Measurements from ENCODE around the gene CLN3.
"Not testable (repeated sequence)": the region's sequence is repeated elsewhere in the genome, so short reads cannot be mapped to it uniquely, and the experiment has no call there.

The CLN3 gene

GRCh38 chr16:28491970-28492474 is at the start of gene CLN3:
Gene CLN3, minus strand, starts transcription at chr16:28492074. Its CDS starts 315 bp downstream, at chr16:28491759.
- DNase-seq: peak; percentile 82

- DNase-seq: no peak
These were observed 48.5 kb upstream of the CLN3 start for GRCh38 chr16:28540346-28540745.

GRCh38 chr16:28538733-28539596 is 47.1 kb upstream of the CLN3 start, which contains the start of gene NUPR1:
Gene NUPR1, minus strand, starts transcription at chr16:28538974. Its CDS starts 67 bp downstream, at chr16:28538907.
- DNase-seq: peak; percentile 71

GRCh38 chr16:28537964-28538732 is 46.3 kb upstream of the CLN3 start:
- DNase-seq: no peak

GRCh38 chr16:28537076-28537475 is 45.2 kb upstream of the CLN3 start:
- DNase-seq: no peak

GRCh38 chr16:28534542-28535373 is 42.9 kb upstream of the CLN3 start:
- DNase-seq: no peak

- no peak for DNase-seq
These were observed 41.2 kb upstream of the CLN3 start for GRCh38 chr16:28532940-28533647.

- no peak for DNase-seq
These were observed 40.2 kb upstream of the CLN3 start for GRCh38 chr16:28531777-28532744.

GRCh38 chr16:28529124-28529523 is 37.2 kb upstream of the CLN3 start:
- DNase-seq: no peak

GRCh38 chr16:28528463-28528867 is 36.6 kb upstream of the CLN3 start:
- no peak for DNase-seq

GRCh38 chr16:28527985-28528384 is 36.1 kb upstream of the CLN3 start:
- DNase-seq: no peak

- DNase-seq: not testable (repeated sequence)
These were observed 35.4 kb upstream of the CLN3 start for GRCh38 chr16:28527100-28527785.

GRCh38 chr16:28526201-28527099 is 34.6 kb upstream of the CLN3 start:
- no peak for DNase-seq

GRCh38 chr16:28524681-28525171 is 32.9 kb upstream of the CLN3 start:
- DNase-seq: no peak

- DNase-seq: no peak
These were observed 30.9 kb upstream of the CLN3 start for GRCh38 chr16:28522792-28523191.

- no peak for DNase-seq
These were observed 29.6 kb upstream of the CLN3 start for GRCh38 chr16:28521436-28521835.

GRCh38 chr16:28520672-28521071 is 28.8 kb upstream of the CLN3 start:
- DNase-seq: no peak

- DNase-seq: no peak
These were observed 22.4 kb upstream of the CLN3 start for GRCh38 chr16:28514246-28514645.
